Measurements from ENCODE around the gene RAB12.
"Not testable (repeated sequence)": the region's sequence is repeated elsewhere in the genome, so short reads cannot be mapped to it uniquely, and the experiment has no call there.

Gene RAB12

GRCh38 chr18:8611916-8612576 lies 2.8 kb downstream of the RAB12 start:
- no peak for DNase-seq (ENCODE audit: low read depth)

GRCh38 chr18:8614875-8615274 lies 5.6 kb downstream of the RAB12 start:
- DNase-seq (ENCODE audit: low read depth): no peak

GRCh38 chr18:8615397-8616027 lies 6.3 kb downstream of the RAB12 start:
- peak; percentile 91 for DNase-seq (ENCODE audit: low read depth)

GRCh38 chr18:8616028-8616401 lies 6.8 kb downstream of the RAB12 start:
- DNase-seq (ENCODE audit: low read depth): no peak

- DNase-seq (ENCODE audit: low read depth): no peak
These were observed 8.7 kb downstream of the RAB12 start for GRCh38 chr18:8617907-8618306.

- DNase-seq (ENCODE audit: low read depth): no peak
These were observed 9.8 kb downstream of the RAB12 start for GRCh38 chr18:8619041-8619440.

- no peak for DNase-seq (ENCODE audit: low read depth)
These were observed 10.8 kb downstream of the RAB12 start for GRCh38 chr18:8619835-8620577.

GRCh38 chr18:8620845-8621244 lies 11.6 kb downstream of the RAB12 start:
- DNase-seq (ENCODE audit: low read depth): no peak

GRCh38 chr18:8622625-8623024 lies 13.4 kb downstream of the RAB12 start:
- not testable (repeated sequence) for DNase-seq (ENCODE audit: low read depth)

GRCh38 chr18:8623549-8624106 lies 14.4 kb downstream of the RAB12 start:
- DNase-seq (ENCODE audit: low read depth): peak; percentile 35

- DNase-seq (ENCODE audit: low read depth): no peak
These were observed 16.3 kb downstream of the RAB12 start for GRCh38 chr18:8625461-8626092.

GRCh38 chr18:8626414-8627106 lies 17.3 kb downstream of the RAB12 start:
- no peak for DNase-seq (ENCODE audit: low read depth)

- DNase-seq (ENCODE audit: low read depth): no peak
These were observed 17.9 kb downstream of the RAB12 start for GRCh38 chr18:8627107-8627472.

GRCh38 chr18:8627540-8627939 lies 18.3 kb downstream of the RAB12 start:
- no peak for DNase-seq (ENCODE audit: low read depth)

- no peak for DNase-seq (ENCODE audit: low read depth)
These were observed 20.4 kb downstream of the RAB12 start for GRCh38 chr18:8629602-8630001.

- DNase-seq (ENCODE audit: low read depth): no peak
These were observed 21.3 kb downstream of the RAB12 start for GRCh38 chr18:8630546-8630945.

GRCh38 chr18:8631265-8631664 lies 22.0 kb downstream of the RAB12 start:
- DNase-seq (ENCODE audit: low read depth): no peak

- no peak for DNase-seq (ENCODE audit: low read depth)
These were observed 23.1 kb downstream of the RAB12 start for GRCh38 chr18:8632386-8632785.

- DNase-seq (ENCODE audit: low read depth): no peak
These were observed 25.3 kb downstream of the RAB12 start for GRCh38 chr18:8634508-8634907.

- DNase-seq (ENCODE audit: low read depth): peak; percentile 52
These were observed 25.9 kb downstream of the RAB12 start for GRCh38 chr18:8635087-8635486.

GRCh38 chr18:8639762-8640161 lies 30.5 kb downstream of the RAB12 start:
- DNase-seq (ENCODE audit: low read depth): no peak

GRCh38 chr18:8643326-8643878 lies 34.2 kb downstream of the RAB12 start:
- DNase-seq (ENCODE audit: low read depth): peak; percentile 50

Data from iris pigment epithelial cell (primary cell).